Upper lobe of left lung (tissue), 6 donors: ENCODE measurements around the gene SYT9. TPM values are rescaled to one million over a fixed set of nuclear protein-coding genes. Genes with fewer than 3 reads are reported as not detected.
A peak's percentile ranks its signal among the peaks of the same experiment; 100 is the strongest.

Experiments
- ATAC-seq, 2 donors: fragments of 200-7000 bp; cut with Tn5 transposase; one replicate each; pipeline ENCODE4 v1.9.1; 2022; ENCODE audit warnings: mild to moderate bottlenecking in 2 of 2, moderate library complexity in 2 of 2; ENCODE audit not compliant: low FRiP score in 2 of 2
- DNase-seq, 2 donors: peaks; one replicate each; pipeline ENCODE4 v3.0.0-alpha.2; 2019 to 2020
- H3K27ac ChIP-seq, 4 donors: fragments of 200-600 bp; sonication (generic); one replicate each; pipeline ENCODE4 v1.5.1; 2016 to 2019
- H3K27me3 ChIP-seq, 4 donors: fragments of 200-600 bp; sonication (generic); one replicate each; pipeline ENCODE4 v1.5.1; 2017 to 2019
- H3K36me3 ChIP-seq, 4 donors: fragments of 200-600 bp; sonication (generic); one replicate each; pipeline ENCODE4 v1.5.1; 2016 to 2019
- H3K4me1 ChIP-seq, 4 donors: fragments of 200-600 bp; sonication (generic); one replicate each; pipeline ENCODE4 v1.5.1; 2018 to 2019
- H3K4me3 ChIP-seq, 4 donors: fragments of 200-600 bp; sonication (generic); one replicate each; pipeline ENCODE4 v1.5.1; 2017 to 2019; ENCODE audit warnings: mild to moderate bottlenecking in 2 of 4, moderate library complexity in 1 of 4
- H3K9me3 ChIP-seq, 4 donors: fragments of 200-600 bp; sonication (generic); one replicate each; pipeline ENCODE4 v1.5.1; 2018 to 2019
- CTCF ChIP-seq, 6 experiments: fragments of 450-650 bp in 4 of 6; fragments of 200-600 bp in 2 of 6; sonication (generic) in 2 of 6; IDR thresholded peaks; one replicate each; pipeline ENCODE4 v1.5.1; 2016 to 2019; ENCODE audit warnings: antibody characterized with exemption in 6 of 6
- EP300 ChIP-seq, 4 donors: sonication (generic); formaldehyde crosslinking; IDR thresholded peaks; one replicate each; pipeline ENCODE4 v1.5.1; 2017; ENCODE audit warnings: antibody characterized with exemption in 4 of 4, control low read depth in 2 of 4
- POLR2A ChIP-seq, 4 donors: fragments of 450-650 bp; IDR thresholded peaks; one replicate each; pipeline ENCODE4 v1.5.1; 2016 to 2017; ENCODE audit warnings: antibody characterized with exemption in 4 of 4, mild to moderate bottlenecking in 2 of 4
- POLR2AphosphoS5 ChIP-seq, 2 donors: sonication (generic); formaldehyde crosslinking; IDR thresholded peaks; one replicate each; pipeline ENCODE4 v1.5.1; 2017; ENCODE audit warnings: antibody characterized with exemption in 2 of 2
- WGBS, 2 donors: methylation state at CpG; one replicate each; pipeline ENCODE4 v1.1.5; 2017 to 2018; 5-methylcytosine and 5-hydroxymethylcytosine counted together
- total RNA-seq, 6 donors: library from RNA; depleted of rRNA in 4 of 6; stranded (reverse); fragments of >200 nt in 4 of 6; gene quantifications; one replicate each; pipeline versions ENCODE4 v1.1.0 to v1.2.1, GENCODE V29; 2016 to 2021
- donor health status: DM: no; HTN: no; CAD: no; lungs with moderate emphysema.
- donor health status: DM: no; HTN: yes; CAD: no; lungs with severe emphysema.

The SYT9 gene
- total RNA-seq, 6 donors from 2014 or later: 0.27 to 0.30 TPM; not detected in 4

- Histone ChIP-seq H3K27ac (no peak overlapping the region), H3K4me3 (no peak overlapping the region), H3K27me3 (no peaks in the 10 kb centered on the region), H3K9me3 (no peaks in the 10 kb centered on the region), H3K36me3 (no peaks in the 10 kb centered on the region), H3K4me1 (peaks cover 0 to 6% (median 2%) of the 10 kb centered on the region in 4 donors)
- ATAC-seq: no peak
- WGBS, 2 donors: 79 to 91% methylated on average over 3 of the region's 3 CpGs
- DNase-seq: no peak
- TF ChIP-seq POLR2AphosphoS5 (IDR thresholded peaks at IDR 0.05): no peak
- no peak for TF ChIP-seq CTCF (IDR thresholded peaks at IDR 0.05)
- no peak for TF ChIP-seq EP300 (IDR thresholded peaks at IDR 0.05)
- TF ChIP-seq POLR2A (IDR thresholded peaks at IDR 0.05): no peak
Observed at GRCh38 chr11:7500251-7500650, 248.5 kb downstream of the SYT9 start.

- no peak for DNase-seq
- no peak overlapping the region for H3K27ac ChIP-seq
- peak in 1 of 2 donors; percentile 38 for ATAC-seq
- H3K36me3 ChIP-seq: no peaks in the 10 kb centered on the region
- H3K4me3 ChIP-seq: no peak overlapping the region
- no peaks in the 10 kb centered on the region for H3K27me3 ChIP-seq
- WGBS, 2 donors: 60 to 74% methylated on average over 1 to 3 of the region's 3 CpGs
- no peaks in the 10 kb centered on the region for H3K9me3 ChIP-seq
- TF ChIP-seq CTCF (IDR thresholded peaks at IDR 0.05): no peak
- no peak for TF ChIP-seq POLR2A (IDR thresholded peaks at IDR 0.05)
- no peak for TF ChIP-seq EP300 (IDR thresholded peaks at IDR 0.05)
- TF ChIP-seq POLR2AphosphoS5 (IDR thresholded peaks at IDR 0.05): no peak
- peaks cover 0 to 2% (median 0%) of the 10 kb centered on the region in 4 donors for H3K4me1 ChIP-seq
Observed at GRCh38 chr11:7501251-7501650, 249.5 kb downstream of the SYT9 start.

DNA sequence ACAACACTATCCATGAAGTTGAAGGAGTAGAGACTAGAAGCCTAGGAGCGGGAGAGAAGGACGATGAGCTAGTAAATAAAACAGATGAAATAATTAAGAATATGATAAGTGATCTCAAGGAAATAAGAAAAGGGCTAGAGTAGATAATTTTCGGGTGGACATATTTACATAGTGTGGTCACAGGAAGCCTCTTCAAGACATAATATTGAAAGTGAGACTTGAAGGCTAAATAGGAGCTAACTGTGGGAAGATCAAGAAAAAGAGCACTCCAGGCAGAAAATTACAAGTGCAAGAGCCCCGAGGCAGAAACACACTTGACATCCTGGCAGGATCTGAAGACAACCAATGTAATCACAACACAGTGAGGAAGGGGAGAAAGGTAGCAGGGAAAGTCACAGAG is 250.2 kb downstream of the SYT9 start:
- Histone ChIP-seq H3K27ac (no peak overlapping the region), H3K4me1 (peaks cover 0 to 2% (median 0%) of the 10 kb centered on the region in 4 donors), H3K36me3 (no peaks in the 10 kb centered on the region), H3K27me3 (no peaks in the 10 kb centered on the region), H3K4me3 (no peak overlapping the region), H3K9me3 (no peaks in the 10 kb centered on the region)
- WGBS, 2 donors: 52 to 60% methylated on average over 4 of the region's 4 CpGs
- DNase-seq (no peak), ATAC-seq (no peak)
- TF ChIP-seq POLR2AphosphoS5 (IDR thresholded peaks at IDR 0.05) (no peak), EP300 (IDR thresholded peaks at IDR 0.05) (no peak), CTCF (IDR thresholded peaks at IDR 0.05) (no peak), POLR2A (IDR thresholded peaks at IDR 0.05) (no peak)

- WGBS, 2 donors: 92 to 94% methylated on average over 3 of the region's 3 CpGs
Observed at GRCh38 chr11:7506243-7506642, 254.5 kb downstream of the SYT9 start.

More at GRCh38 chr11:7506243-7506642, 254.5 kb downstream of the SYT9 start:
- H3K27me3 ChIP-seq: no peaks in the 10 kb centered on the region
- peaks cover 0 to 4% (median 2%) of the 10 kb centered on the region in 4 donors for H3K4me1 ChIP-seq
- H3K9me3 ChIP-seq: no peaks in the 10 kb centered on the region
- ATAC-seq (no peak), DNase-seq (no peak)
- no peak overlapping the region for H3K27ac ChIP-seq
- H3K4me3 ChIP-seq: no peak overlapping the region
- no peaks in the 10 kb centered on the region for H3K36me3 ChIP-seq
- TF ChIP-seq EP300 (IDR thresholded peaks at IDR 0.05): no peak
- no peak for TF ChIP-seq CTCF (IDR thresholded peaks at IDR 0.05)
- TF ChIP-seq POLR2AphosphoS5 (IDR thresholded peaks at IDR 0.05): no peak
- no peak for TF ChIP-seq POLR2A (IDR thresholded peaks at IDR 0.05)
